HG02973 (cell line): ENCODE measurements around the gene PEX1.
"Not testable (repeated sequence)": the region's sequence is repeated elsewhere in the genome, so short reads cannot be mapped to it uniquely, and the experiment has no call there.

Source experiments
- ATAC-seq: cut with Tn5 transposase; IDR thresholded peaks from one replicate; pipeline ENCODE4 v1.9.1; 2021; ENCODE audit warnings: moderate library complexity; ENCODE audit not compliant: unreplicated experiment

PEX1 gene

DNA sequence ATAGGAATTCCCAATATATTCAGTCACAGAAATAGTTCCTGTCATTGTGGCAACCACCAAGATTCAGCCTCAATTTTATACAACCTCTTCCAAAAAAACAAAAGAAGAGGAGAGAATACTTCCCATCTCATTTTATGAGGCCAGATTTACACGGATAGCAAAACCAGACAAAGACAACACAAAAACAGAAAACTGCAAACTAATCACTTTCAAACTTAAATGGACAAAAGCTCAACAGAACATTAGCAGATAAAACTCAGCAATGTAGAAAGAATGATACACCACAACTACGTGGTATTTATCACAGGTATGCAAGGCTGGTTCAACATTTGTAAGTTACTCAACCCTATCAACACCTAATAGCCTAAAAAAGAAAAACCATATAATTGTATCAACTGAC is 22.0 kb downstream of the PEX1 start:
- ATAC-seq, result no peak

DNA sequence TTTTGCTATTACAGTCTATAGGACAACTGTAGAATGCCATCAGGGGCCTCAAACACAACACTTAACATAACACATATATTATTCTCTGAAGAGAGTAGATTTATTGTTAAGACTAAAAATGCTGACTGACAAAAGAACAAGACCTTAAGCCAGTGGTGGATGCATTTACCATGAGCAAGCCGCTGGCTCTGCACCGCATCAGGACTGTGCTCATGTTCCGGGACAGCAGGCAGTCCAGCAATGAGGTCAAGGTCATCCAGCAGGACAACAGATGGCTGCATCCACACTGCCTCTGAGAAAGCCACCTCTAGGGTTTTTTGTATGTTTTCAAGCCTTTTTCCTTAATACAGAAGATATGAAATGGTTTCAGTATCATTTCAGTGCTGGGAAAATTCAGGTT is 23.8 kb downstream of the PEX1 start:
- ATAC-seq, result no peak

DNA sequence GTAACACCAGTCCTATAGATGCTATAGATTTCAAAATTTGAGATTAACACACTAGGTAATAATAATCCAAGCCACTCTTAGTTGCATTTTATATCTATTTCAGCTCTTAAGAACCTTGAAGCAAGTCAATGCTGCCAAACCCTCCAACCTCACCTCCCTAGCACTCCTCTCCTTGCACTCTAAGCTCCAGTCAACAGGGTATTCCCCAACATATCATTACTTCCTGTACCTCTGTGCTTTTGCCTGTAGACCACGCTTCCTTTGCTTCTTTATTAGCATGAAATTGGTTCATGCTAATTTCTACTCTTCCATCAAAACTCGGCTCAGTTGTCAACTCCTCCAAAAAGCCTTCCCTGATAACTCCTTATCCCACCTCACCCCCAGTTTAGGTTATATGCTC is 24.6 kb downstream of the PEX1 start:
- ATAC-seq, result no peak

DNA sequence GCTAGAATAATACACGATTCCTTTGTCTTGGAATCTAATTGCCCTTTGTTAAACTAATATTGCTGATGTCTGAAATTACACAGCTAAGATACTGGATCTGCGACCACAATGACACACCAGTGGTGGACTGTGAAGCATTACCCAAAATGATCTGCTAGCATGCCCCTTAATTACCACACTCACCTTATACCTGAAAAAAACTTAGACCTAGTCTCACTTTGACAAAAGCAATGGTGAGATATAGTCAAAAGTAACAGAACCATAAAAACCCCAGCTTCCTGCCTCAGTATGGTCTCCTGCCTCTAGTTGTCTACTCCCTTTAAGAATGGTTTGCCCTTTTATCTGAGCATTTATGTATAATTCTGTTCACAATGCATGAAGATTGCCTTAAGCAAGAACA is 29.8 kb downstream of the PEX1 start:
- no peak for ATAC-seq

DNA sequence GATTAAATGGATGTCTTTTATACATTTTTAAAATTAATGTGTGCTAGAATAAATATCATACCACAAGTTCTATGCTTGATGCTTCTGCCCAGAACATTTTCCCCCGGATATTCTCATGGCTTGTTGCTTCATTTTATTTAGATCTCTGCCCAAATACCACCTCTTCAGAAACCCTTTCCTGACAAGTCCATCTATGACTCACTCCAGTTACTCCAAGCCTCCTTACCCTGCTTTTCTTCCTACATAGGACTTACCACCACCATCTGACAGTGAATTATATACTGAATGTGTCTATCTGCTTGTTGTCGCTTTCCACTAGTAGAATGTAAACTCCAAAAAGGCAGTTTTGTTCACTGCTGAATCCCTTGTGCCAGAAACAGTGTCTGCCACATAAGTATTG is 31.4 kb downstream of the PEX1 start:
- ATAC-seq, result no peak

DNA sequence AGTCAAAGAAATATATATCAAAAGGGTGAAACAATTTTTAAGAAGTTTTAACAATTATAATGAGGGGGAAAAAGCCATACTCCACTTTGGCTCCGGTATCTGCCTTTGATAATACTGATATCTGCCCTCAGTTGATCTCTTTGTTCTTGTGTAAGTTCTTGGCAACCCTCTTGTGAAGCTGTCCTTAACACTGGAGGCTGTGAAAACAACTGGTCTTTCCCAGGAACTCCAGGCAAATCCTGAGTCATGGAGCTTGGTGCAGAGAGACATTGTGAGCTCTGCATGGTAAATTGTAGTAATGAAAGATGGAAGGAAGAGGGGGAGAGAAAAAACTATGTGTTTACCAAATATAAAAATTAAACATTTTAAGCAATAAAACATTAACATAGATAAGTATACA is 38.7 kb downstream of the PEX1 start:
- no peak for ATAC-seq

DNA sequence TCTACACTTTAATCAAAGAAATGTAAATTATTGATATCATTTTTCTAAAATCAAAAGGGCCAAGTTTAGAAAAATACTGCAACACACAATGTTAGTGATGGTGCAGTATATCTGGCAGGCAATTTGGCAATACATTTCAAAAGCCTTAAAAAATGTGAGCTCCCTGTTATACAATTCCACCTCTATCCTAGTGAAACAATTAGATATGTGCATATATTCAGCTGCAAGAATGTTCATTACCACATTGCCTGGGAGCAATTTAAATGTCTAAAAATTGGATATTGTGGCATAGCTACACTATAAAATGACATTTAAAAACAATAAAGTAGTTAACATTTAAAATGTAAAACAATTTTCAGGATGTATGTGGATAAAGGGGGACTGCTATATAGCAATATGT is 40.5 kb downstream of the PEX1 start:
- no peak for ATAC-seq

DNA sequence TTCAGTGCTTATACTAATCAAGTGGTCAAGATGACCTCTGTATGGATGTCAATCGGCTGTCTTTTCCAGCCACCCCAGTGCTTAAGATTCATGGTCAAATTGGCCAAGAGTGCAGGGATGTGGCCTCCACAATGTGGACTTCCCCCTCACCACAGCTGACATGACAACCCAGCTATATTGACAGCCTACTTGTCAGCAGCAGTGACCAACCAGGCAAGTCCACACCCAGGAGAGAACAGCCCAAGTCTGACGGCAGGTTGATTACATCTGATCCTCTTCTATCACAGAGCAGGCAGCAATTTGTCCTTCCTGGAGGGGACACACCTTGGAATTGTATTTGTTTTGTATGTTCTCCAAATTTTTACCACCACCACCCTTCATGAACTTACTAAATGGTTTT is 42.3 kb downstream of the PEX1 start:
- no peak for ATAC-seq

DNA sequence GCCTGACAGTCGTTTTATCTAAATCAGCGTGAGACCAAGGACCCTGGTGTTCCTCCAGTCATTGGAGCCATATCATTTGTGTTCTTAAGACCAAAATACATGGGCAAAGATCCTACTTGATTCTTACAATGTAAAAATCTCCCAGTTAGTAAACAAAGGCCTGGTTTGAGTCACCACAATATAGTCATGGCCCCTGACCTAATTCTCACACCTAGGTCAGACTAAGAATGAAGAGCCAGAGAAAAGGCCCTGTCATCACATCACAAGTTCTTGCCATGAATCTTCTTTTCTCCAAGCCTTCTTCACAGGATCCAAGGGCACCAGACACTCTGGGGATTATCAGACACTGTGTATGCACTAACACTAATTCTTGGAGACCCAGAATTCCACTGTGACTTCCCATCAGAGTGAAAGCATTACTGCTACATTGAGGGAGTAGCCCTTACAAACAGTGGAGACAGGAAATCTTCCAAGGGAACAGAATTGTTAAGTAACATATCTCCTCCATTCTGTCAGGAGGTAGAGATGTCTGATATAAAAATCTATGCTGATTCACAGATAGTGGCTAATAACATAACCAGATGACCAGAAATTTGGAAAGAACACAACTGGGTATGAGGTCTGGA is 42.9 kb downstream of the PEX1 start:
- ATAC-seq, result no peak

DNA sequence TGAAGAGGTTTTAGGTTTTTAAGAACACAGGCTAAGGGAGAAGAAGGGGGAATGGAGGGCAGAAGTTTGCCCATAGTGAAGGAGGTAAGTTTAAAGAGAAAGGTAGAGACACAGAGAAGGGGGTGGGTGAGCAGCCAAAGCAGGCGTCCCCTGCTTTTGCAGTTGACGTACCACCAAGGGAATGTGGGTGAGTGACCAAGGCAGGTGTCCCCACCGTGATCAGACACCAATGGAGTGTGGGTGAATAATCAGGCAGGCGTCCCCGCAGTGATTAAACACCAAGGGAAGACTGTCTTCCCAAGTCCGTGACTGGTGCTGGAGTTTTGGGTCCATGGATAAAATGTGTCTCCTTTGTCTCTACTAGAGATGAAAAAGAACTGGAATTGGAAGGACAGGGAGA is 44.1 kb downstream of the PEX1 start:
- not testable (repeated sequence) for ATAC-seq

DNA sequence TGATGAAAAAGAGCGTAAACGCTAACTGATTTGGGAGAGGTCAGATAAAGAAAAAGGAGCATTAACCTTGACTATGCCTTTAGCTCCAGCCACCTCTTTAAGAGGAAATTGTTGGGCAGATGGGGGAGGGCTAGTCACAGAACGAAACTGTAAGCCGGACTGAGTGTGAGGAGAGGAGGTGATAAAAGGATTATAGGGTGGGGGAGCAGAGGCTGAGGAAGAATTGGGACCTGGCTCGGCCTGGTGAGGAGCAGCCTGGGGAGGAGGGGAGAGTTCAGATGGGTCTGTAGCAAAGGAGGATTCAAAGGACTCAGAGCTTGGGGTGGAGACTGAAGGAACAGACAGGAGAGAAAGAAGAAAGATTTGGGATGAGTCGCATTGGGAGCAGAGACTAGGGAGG is 44.7 kb downstream of the PEX1 start:
- ATAC-seq, result not testable (repeated sequence)

DNA sequence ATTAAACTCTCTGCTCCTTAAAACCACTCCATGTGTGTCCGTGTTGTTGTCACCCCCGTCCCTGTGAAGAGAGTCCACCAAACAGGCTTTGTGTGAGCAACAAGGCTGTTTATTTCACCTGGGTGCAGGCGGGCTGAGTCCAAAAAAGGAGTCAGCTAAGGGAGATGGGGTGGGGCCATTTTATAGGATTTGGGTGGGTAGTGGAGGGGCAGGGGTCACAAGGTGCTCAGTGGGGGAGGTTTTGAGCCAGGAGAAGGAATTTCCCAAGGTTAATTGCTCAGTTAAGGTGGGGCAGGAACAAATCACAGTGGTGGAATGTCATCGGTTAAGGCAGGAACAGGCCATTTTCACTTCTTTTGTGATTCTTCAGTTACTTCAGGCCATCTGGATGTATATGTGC is 49.2 kb downstream of the PEX1 start:
- ATAC-seq, result not testable (repeated sequence)

DNA sequence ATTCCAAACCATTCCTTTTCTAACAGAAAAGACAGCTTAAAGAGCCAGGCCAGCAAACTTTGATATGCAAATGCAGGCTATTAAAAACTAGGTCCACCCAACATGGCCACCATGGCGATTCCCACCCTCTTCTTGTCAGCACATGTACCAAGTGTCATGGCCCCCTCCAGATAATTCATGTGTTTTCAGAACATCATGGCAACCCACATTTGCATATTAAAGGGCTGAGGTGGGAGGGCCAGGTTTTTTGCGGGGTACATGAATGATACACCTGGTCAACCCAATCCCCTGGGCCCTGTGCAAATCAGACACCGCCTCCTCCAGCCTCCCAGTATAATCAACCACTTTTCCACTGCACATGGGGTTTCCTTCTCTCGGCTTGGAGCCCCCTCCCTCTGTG is 49.6 kb downstream of the PEX1 start:
- ATAC-seq, result no peak

DNA sequence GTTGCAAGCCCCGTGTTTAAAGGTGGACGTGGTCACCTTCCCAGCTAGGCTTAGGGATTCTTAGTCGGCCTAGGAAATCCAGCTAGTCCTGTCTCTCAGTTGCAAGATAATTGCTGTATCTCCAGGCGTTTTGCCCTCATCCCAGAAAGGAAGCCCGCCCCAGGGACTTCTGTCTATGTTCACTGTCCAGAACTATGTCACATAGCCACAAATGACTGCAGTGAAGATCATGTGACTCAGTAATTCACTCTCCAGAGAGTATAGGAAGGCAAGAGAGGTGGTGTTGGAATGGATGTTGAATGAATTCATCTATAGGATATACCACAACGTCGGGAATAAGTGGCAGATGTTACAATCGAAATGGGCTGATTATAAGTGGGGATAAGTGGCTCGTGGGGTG is 50.2 kb downstream of the PEX1 start:
- ATAC-seq, result no peak

DNA sequence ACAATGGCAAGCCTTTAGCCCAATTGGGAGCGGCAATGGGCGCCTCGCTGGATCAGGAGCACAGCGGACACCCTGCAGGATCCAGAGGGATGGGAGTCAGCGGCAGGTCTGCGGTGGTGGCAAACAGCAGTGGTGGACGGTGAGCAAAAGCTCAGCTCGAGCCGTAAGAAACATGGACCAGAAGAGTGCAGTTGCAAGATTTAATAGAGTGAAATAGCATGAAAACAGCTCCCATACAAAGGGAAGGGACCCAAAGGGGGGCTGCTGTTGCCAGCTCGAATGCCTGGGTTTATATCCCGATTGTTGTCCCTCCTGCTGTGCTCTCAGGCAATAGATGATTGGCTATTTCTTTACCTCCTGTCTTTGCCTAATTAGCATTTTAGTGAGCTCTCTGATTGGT is 50.6 kb downstream of the PEX1 start, which contains the start of gene ERVW-1:
Gene ERVW-1, minus strand, starts transcription at position 266 of the 400 bp plus-strand sequence. CDS start 7,565 bp downstream, outside the sequence.
- ATAC-seq, result not testable (repeated sequence)

DNA sequence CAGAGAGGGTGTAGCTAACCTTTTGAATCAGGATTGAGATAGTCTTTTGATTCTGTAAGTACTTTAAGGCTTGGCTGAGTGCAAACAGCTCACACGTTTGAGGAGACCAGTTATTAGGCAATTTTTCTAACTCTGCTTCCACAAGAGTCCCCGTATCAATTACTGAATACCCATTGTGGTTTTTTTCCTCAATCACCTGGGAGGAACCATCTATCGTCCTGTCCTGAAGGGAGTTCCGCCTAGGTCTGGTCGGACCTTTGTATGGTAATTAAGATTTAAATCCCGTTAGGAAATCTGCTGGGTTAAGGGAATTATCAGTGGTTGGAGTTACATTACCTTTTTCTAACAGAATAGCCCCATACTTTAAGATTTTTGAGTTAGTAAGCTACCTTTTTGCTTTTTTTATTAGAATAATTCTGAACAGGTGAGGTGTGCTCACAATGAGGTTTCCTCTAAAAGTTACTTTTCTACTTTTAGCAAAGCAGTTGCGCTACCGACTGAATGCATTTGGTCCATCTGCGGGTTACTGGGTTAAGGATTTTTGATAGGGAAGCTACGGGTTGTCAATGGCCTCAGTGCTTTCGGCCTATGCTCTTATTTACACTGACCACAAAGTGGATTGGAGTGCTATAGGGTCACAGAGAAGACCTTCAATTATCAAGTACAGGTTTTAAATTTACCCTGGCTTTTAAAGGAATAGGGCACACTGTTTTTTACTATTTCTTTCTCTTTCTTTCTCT is 52.3 kb downstream of the PEX1 start:
- not testable (repeated sequence) for ATAC-seq

DNA sequence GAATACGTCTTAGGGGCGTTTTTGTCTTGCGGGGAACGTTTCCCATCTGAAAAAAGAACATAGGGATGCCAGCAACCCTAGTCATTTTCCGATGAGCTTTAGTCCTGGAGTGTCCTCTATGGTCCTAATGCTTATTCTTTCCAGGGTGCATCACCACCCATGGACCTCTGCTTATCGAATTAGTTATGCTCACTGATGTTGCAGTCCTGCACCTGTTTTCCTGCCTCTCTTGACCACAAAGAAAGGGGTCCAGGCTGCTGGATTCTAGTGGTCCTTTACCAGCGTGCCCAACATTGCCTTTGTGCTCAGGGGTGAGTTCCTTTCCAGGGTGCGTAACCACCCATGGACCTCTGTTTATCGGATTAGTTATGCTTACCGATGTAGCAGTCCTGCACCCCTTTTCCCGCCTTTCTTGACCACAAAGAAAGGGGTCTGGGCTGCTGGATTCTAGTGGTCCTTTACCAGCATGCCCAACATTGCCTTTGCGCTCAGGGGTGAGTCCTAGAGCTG is 53.0 kb downstream of the PEX1 start:
- ATAC-seq, result not testable (repeated sequence)

DNA sequence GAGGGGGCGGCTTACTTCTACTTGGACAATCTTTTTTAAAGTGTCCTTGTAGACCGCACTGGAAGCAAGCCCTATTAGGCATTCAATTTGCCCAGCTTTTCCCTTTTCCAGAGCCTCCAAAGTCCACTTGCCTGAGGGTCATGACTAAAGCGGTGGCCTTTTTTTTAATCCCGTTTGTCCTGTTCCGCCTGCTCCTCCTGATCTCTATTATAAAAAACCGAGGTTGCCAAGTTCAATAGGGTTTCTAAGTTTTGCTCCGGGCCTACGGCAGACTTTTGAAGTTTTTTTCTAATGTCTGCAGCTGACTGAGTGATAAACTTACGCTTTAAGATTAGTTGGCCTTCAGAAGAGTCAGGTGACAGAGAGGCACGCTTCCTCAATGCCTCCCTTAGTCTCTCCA is 54.3 kb downstream of the PEX1 start:
- ATAC-seq, result not testable (repeated sequence)

DNA sequence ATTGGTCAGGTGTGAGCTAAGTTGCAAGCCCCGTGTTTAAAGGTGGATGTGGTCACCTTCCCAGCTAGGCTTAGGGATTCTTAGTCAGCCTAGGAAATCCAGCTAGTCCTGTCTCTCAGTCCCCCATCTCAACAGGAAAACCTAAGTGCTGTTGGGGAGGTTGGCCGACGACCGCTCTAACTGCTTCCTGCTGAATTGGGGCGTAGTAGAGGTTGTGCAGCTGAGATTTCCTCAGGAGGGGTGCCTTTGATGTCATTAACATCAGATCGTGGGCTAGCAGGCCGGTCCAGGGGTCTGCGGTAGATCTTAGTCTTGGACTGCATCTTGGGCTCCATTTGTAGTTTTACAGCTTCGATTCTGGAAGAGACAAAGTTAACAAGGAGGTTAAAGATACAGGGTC is 59.7 kb downstream of the PEX1 start:
- ATAC-seq, result not testable (repeated sequence)

DNA sequence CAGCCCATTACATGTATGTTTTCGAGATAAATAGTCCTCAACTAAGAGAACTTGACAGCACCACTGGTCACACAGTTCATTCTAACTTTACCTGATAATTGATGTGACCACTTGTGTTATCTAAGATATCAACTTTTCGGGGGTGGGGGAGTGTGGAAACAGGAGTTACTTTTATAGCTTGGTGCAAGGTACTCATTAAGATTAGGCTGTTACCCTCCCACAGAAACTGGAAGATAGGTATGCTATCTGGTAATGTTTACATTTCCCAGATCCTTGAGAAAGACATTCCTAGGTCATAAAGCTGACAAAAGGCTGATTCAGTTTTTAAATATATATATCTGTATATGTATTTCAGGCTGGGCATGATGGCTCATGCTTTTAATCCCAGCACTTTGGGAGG is 61.6 kb downstream of the PEX1 start:
- ATAC-seq, result no peak

DNA sequence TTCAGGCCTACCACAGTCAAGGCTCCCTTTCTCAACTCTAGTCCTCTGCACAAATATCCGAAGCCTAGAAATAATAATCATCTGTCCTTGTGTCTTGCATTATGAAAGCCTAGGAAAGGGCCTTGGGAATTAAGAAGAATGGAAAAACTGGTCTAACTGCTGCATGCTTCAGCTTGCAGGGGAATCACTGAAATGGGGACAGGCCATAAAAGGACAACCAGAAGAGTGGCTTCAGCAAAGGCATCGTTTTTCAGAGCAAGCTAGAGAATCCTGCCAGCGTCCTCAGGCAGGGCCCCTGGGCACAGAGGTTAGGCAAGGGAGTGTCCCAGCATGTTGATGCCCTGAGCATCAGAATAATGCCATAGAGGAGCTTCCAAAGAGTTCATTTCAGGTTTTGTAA is 63.8 kb downstream of the PEX1 start:
- ATAC-seq, result no peak

DNA sequence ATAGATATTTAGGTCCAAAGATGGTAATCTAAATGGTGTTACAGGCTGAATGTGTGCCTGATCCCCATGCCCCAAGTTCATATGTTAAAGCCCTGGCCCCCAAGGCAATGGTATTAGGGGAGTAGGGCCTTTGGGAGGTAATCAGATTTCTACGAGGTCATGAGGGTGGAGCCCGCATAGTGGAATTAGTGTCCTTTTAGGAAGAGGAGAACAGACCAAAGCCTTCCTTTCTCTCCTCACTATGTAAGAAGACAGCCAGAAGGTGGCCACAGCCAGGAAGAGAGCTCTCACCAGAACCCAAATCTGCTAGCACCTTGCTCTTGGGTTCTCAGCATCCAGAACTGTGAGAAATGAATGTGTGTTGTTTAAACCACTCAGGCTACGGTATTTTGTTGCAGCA is 65.8 kb downstream of the PEX1 start:
- no peak for ATAC-seq
